IMR-90 (cell line): ENCODE results near the gene COA1. TPM values are rescaled to one million over a fixed set of nuclear protein-coding genes. Genes with fewer than 3 reads are reported as not detected.
A peak's percentile ranks its signal among the peaks of the same experiment; 100 is the strongest.

Experiments used
- ATAC-seq: fragments of 200-7000 bp; cut with Tn5 transposase; 2 replicates; pipeline ENCODE4 v1.9.1; 2020; ENCODE audit warnings: low read depth, mild to moderate bottlenecking, moderate library complexity
- BruUV-seq: library from RNA; stranded (reverse); fragments of 400-500 nt; replicated peaks from 2 replicates; lab custom pipeline; 2021; lab: Mats Ljungman, UMichigan
- CTCF ChIA-PET: fragments of 300-600 bp; formaldehyde crosslinking; extraction: SDS; loops from one replicate; lab custom pipeline; 2021; ENCODE audit warnings: antibody characterized with exemption; lab: Yijun Ruan, JAX
- POLR2A ChIA-PET: fragments of 300-600 bp; sonication (Branson Sonifier 250); formaldehyde crosslinking; loops from one replicate; lab custom pipeline; 2022; ENCODE audit warnings: antibody characterized with exemption; ENCODE audit not compliant: unreplicated experiment; lab: Charles Lee
- DNase-seq: peaks from one replicate; pipeline ENCODE4 v3.0.0; 2013
- H2AFZ ChIP-seq: replicated peaks from 2 replicates; pipeline ENCODE3; 2013; ENCODE audit warnings: low read length, mild to moderate bottlenecking; ENCODE audit not compliant: poor library complexity
- H2AK5ac ChIP-seq: 2 replicates; pipeline ENCODE4 v1.6.1; 2013; ENCODE audit warnings: low read depth, low read length, inconsistent platforms
- H2AK9ac ChIP-seq: replicated peaks from 2 replicates; pipeline ENCODE3; 2013; ENCODE audit warnings: mild to moderate bottlenecking, low read depth, low read length, moderate library complexity; ENCODE audit not compliant: poor library complexity
- H2BK120ac ChIP-seq: 2 replicates; pipeline ENCODE4 v1.6.1; 2013; ENCODE audit warnings: low read depth, low read length, inconsistent platforms
- H2BK15ac ChIP-seq: 3 replicates; pipeline ENCODE4 v1.6.1; 2013; ENCODE audit warnings: low read depth, low read length, inconsistent platforms
- H2BK20ac ChIP-seq: 2 replicates; pipeline ENCODE4 v1.6.1; 2013; ENCODE audit warnings: low read depth, mild to moderate bottlenecking, inconsistent platforms, low read length, moderate library complexity
- H2BK5ac ChIP-seq: 2 replicates; pipeline ENCODE4 v1.6.1; 2013; ENCODE audit warnings: mild to moderate bottlenecking, low read depth, low read length, inconsistent platforms; ENCODE audit not compliant: poor library complexity, severe bottlenecking
- H3K14ac ChIP-seq: replicated peaks from 2 replicates; pipeline ENCODE4 v1.6.1; 2013; ENCODE audit warnings: low read depth, low read length, inconsistent platforms
- H3K18ac ChIP-seq: 2 replicates; pipeline ENCODE4 v1.6.1; 2013; ENCODE audit warnings: low read depth, low read length, control low read depth
- H3K23ac ChIP-seq: 2 replicates; pipeline ENCODE4 v1.6.1; 2013; ENCODE audit warnings: low read depth, low read length, inconsistent platforms
- H3K27ac ChIP-seq: 2 replicates; pipeline ENCODE4 v1.5.1; 2013; ENCODE audit warnings: mild to moderate bottlenecking, control low read depth, low read length; ENCODE audit not compliant: insufficient read depth
- H3K27me3 ChIP-seq: 2 replicates; pipeline ENCODE4 v1.6.1; 2013; ENCODE audit warnings: low read length; ENCODE audit not compliant: control insufficient read depth, insufficient read depth
- H3K36me3 ChIP-seq: 2 replicates; pipeline ENCODE4 v1.6.1; 2013; ENCODE audit warnings: low read length, mixed read lengths; ENCODE audit not compliant: control insufficient read depth, insufficient read depth
- H3K4ac ChIP-seq: 2 replicates; pipeline ENCODE4 v1.6.1; 2013; ENCODE audit warnings: low read depth, low read length, inconsistent platforms
- H3K4me1 ChIP-seq: 2 replicates; pipeline ENCODE4 v1.6.1; 2013; ENCODE audit warnings: low read length, mixed read lengths; ENCODE audit not compliant: control insufficient read depth, insufficient read depth
- H3K4me2 ChIP-seq: 2 replicates; pipeline ENCODE4 v1.6.1; 2013; ENCODE audit warnings: low read depth, mild to moderate bottlenecking, control low read depth, low read length, moderate library complexity
- H3K4me3 ChIP-seq: 2 replicates; pipeline ENCODE4 v1.5.1; 2013; ENCODE audit warnings: low read depth, mild to moderate bottlenecking, control low read depth, low read length, moderate library complexity; ENCODE audit not compliant: insufficient read depth
- H3K56ac ChIP-seq: 2 replicates; pipeline ENCODE4 v1.6.1; 2013; ENCODE audit warnings: low read length, inconsistent platforms; ENCODE audit not compliant: insufficient read depth; ENCODE audit errors: extremely low read depth
- H3K79me1 ChIP-seq, 2 experiments: 2 replicates each; pipeline ENCODE4 v1.6.1; 2013; ENCODE audit warnings: low read length in 2 of 2, inconsistent platforms in 1 of 2, low read depth in 1 of 2
- H3K9ac ChIP-seq: 2 replicates; pipeline ENCODE4 v1.6.1; 2013; ENCODE audit warnings: low read depth, low read length, control low read depth
- H3K9me1 ChIP-seq: 2 replicates; pipeline ENCODE4 v1.6.1; 2013; ENCODE audit warnings: low read length, inconsistent platforms; ENCODE audit not compliant: insufficient read depth
- H3K9me3 ChIP-seq: 2 replicates; pipeline ENCODE4 v1.6.1; 2013; ENCODE audit warnings: low read length; ENCODE audit not compliant: control insufficient read depth, insufficient read depth
- H4K20me1 ChIP-seq: 2 replicates; pipeline ENCODE4 v1.6.1; 2013; ENCODE audit warnings: low read length, inconsistent platforms; ENCODE audit not compliant: insufficient read depth
- H4K5ac ChIP-seq: 2 replicates; pipeline ENCODE4 v1.6.1; 2013; ENCODE audit warnings: mild to moderate bottlenecking, low read depth, low read length, control low read depth
- H4K8ac ChIP-seq, 2 experiments: 2 replicates each; pipeline ENCODE4 v1.6.1; 2013; ENCODE audit warnings: low read depth in 2 of 2, low read length in 2 of 2, control low read depth in 1 of 2, inconsistent platforms in 1 of 2
- H4K91ac ChIP-seq: 2 replicates; pipeline ENCODE4 v1.6.1; 2013; ENCODE audit warnings: low read depth, low read length, inconsistent platforms; ENCODE audit not compliant: insufficient read depth
- BHLHE40 ChIP-seq: fragments of 150-350 bp; IDR thresholded peaks from 2 replicates; pipeline ENCODE4 v1.6.1; 2016; ENCODE audit warnings: mild to moderate bottlenecking, low read depth, low read length
- CEBPB ChIP-seq: IDR thresholded peaks from 2 replicates; pipeline ENCODE4 v1.6.1; 2012; ENCODE audit warnings: low read depth, low read length, improper control_type of control experiment
- CHD1 ChIP-seq: IDR thresholded peaks from 2 replicates; pipeline ENCODE4 v1.6.1; 2012; ENCODE audit warnings: low read depth, low read length, improper control_type of control experiment
- CTCF ChIP-seq: conservative IDR thresholded peaks from 2 replicates; pipeline ENCODE4 v1.5.1; 2012; ENCODE audit warnings: mild to moderate bottlenecking, low read depth, low read length, improper control_type of control experiment
- ELK1 ChIP-seq: fragments of 150-350 bp; IDR thresholded peaks from 2 replicates; pipeline ENCODE4 v1.6.1; 2016; ENCODE audit warnings: low read depth, mild to moderate bottlenecking, low read length, moderate library complexity, borderline replicate concordance
- FOS ChIP-seq: fragments of 150-350 bp; IDR thresholded peaks from 2 replicates; pipeline ENCODE4 v1.6.1; 2016; ENCODE audit warnings: low read depth, low read length
- MAFK ChIP-seq: IDR thresholded peaks from 2 replicates; pipeline ENCODE4 v1.6.1; 2012; ENCODE audit warnings: low read depth, low read length, improper control_type of control experiment
- MAZ ChIP-seq: IDR thresholded peaks from 2 replicates; pipeline ENCODE4 v1.6.1; 2012; ENCODE audit warnings: low read depth, mild to moderate bottlenecking, low read length, improper control_type of control experiment, moderate library complexity, borderline replicate concordance
- MXI1 ChIP-seq: IDR thresholded peaks from 2 replicates; pipeline ENCODE4 v1.6.1; 2012; ENCODE audit warnings: low read depth, mild to moderate bottlenecking, low read length, moderate library complexity, borderline replicate concordance
- NFE2L2 ChIP-seq: fragments of 150-350 bp; IDR thresholded peaks from 2 replicates; pipeline ENCODE4 v1.6.1; 2016; ENCODE audit warnings: low read depth, mild to moderate bottlenecking, low read length
- POLR2A ChIP-seq: IDR thresholded peaks from 2 replicates; pipeline ENCODE4 v1.6.1; 2012; ENCODE audit warnings: mild to moderate bottlenecking, low read depth, low read length
- RAD21 ChIP-seq: IDR thresholded peaks from 2 replicates; pipeline ENCODE4 v1.6.1; 2012; ENCODE audit warnings: low read length, improper control_type of control experiment
- RCOR1 ChIP-seq: IDR thresholded peaks from 2 replicates; pipeline ENCODE4 v1.6.1; 2012; ENCODE audit warnings: mild to moderate bottlenecking, low read length, improper control_type of control experiment; ENCODE audit not compliant: insufficient replicate concordance
- RFX5 ChIP-seq: IDR thresholded peaks from 2 replicates; pipeline ENCODE4 v1.8.0; 2012; ENCODE audit warnings: low read depth, mild to moderate bottlenecking, low read length, moderate library complexity
- SMC3 ChIP-seq: fragments of 150-350 bp; IDR thresholded peaks from 2 replicates; pipeline ENCODE4 v1.6.1; 2016; ENCODE audit warnings: low read depth, mild to moderate bottlenecking, antibody characterized with exemption, low read length, moderate library complexity
- USF2 ChIP-seq: fragments of 150-350 bp; IDR thresholded peaks from 2 replicates; pipeline ENCODE4 v1.6.1; 2017; ENCODE audit warnings: mild to moderate bottlenecking, antibody characterized with exemption, low read length, low read depth
- WGBS, 2 experiments: methylation state at CpG; one replicate each; pipeline versions ENCODE4 v1.1.5 to v1.1.7; 2013; ENCODE audit warnings: missing lambda C conversion rate in 2 of 2; ENCODE audit not compliant: insufficient read length in 1 of 2; ENCODE audit errors: extremely low coverage in 2 of 2; 5-methylcytosine and 5-hydroxymethylcytosine counted together
- dilution Hi-C: fragments of 300-500 bp; cut with HindIII; formaldehyde crosslinking; loops from one replicate; pipeline ENCODE4 v1.14.3; 2018; ENCODE audit warnings: low sequenced_read_pairs; ENCODE audit not compliant: unreplicated experiment
- in situ Hi-C: fragments of 300-500 bp; cut with MboI; formaldehyde crosslinking; loops from 3 replicates; pipeline ENCODE4 v1.14.3; 2019; ENCODE audit warnings: low sequenced_read_pairs, inconsistent platforms, mixed read lengths
- intact Hi-C: fragments of 100-400 bp; cut with micrococcal nuclease; formaldehyde crosslinking; loops from 2 replicates; pipeline ENCODE4 v1.10.0; 2022
- polyA plus RNA-seq, 3 experiments: library from polyadenylated mRNA; depleted of rRNA; stranded (reverse); fragments of >200 nt; gene quantifications; 2 replicates each; pipeline ENCODE4 v1.2.3, GENCODE V29; 2012; ENCODE audit warnings: low replicate concordance in 1 of 3
- total RNA-seq: library from RNA; depleted of rRNA; stranded (reverse); fragments of >200 nt; gene quantifications from 2 replicates; pipeline ENCODE4 v1.2.3, GENCODE V29; 2012

Gene COA1
- total and polyA plus RNA-seq, 2 of the 4 experiments (the other 2 are of a cell fraction): 34.2 to 59.5 TPM

GRCh38 chr7:43624156-43624555, 105.2 kb downstream of the COA1 start:
- no TSS peak for BruUV-seq
- H3K23ac ChIP-seq: no peak overlapping the region
- in situ Hi-C loops: no loop called here
- no peak overlapping the region for H3K4ac ChIP-seq
- H4K91ac ChIP-seq: no peak overlapping the region
- no peak overlapping the region for H2BK15ac ChIP-seq
- peaks cover 34% of the 10 kb centered on the region for H3K36me3 ChIP-seq
- H3K9me3 ChIP-seq: no peaks in the 10 kb centered on the region
- no peak overlapping the region for H3K4me3 ChIP-seq
- ChIA-PET POLR2A (no interaction called here), CTCF (no interaction called here)
- DNase-seq: no peak
- WGBS, 2 experiments: 90% methylated on average over 1 of the region's 2 CpGs; no CpG with 5 or more reads in 1 of the 2 experiments
- dilution Hi-C loops: no loop called here
- no peak overlapping the region for H2AK5ac ChIP-seq
- H4K20me1 ChIP-seq: peaks cover 13% of the 10 kb centered on the region; the same call in 1 of the 2 replicates
- H3K4me2 ChIP-seq: no peak overlapping the region
- no peak for TF ChIP-seq RAD21
- no peak for TF ChIP-seq POLR2A
- no peak for TF ChIP-seq ELK1
- TF ChIP-seq CTCF: no peak
- no peak for TF ChIP-seq NFE2L2
- no peak for TF ChIP-seq USF2
- no peak for TF ChIP-seq MAZ
- no peak for TF ChIP-seq SMC3
- no peak for TF ChIP-seq CHD1
- TF ChIP-seq RFX5: no peak
- TF ChIP-seq MXI1: no peak
- no peak for TF ChIP-seq MAFK
- TF ChIP-seq CEBPB: no peak
- no peak for TF ChIP-seq FOS
- no peak for TF ChIP-seq RCOR1
- no peak for TF ChIP-seq BHLHE40
- no peak overlapping the region for H3K27ac ChIP-seq
- peaks cover 20 to 63% of the 10 kb centered on the region in 2 experiments for H3K79me1 ChIP-seq
- H3K18ac ChIP-seq: no peak overlapping the region
- peaks cover 7% of the 10 kb centered on the region for H3K4me1 ChIP-seq
- no peak for ATAC-seq
- no peak overlapping the region for H2BK20ac ChIP-seq
- H2AFZ ChIP-seq: no peak overlapping the region
- H2BK5ac ChIP-seq: no peak overlapping the region
- no peak overlapping the region for H3K9ac ChIP-seq
- H3K56ac ChIP-seq: no peak overlapping the region
- H4K8ac ChIP-seq: peak overlapping the region in 1 of 2 experiments; percentile 53; a peak in 1 of 4 replicates
- H2BK120ac ChIP-seq: no peak overlapping the region; the same call in 1 of the 2 replicates
- H2AK9ac ChIP-seq: no peak overlapping the region
- peaks cover 7% of the 10 kb centered on the region for H3K9me1 ChIP-seq
- H4K5ac ChIP-seq: no peak overlapping the region
- no peak overlapping the region for H3K14ac ChIP-seq
- H3K27me3 ChIP-seq: no peaks in the 10 kb centered on the region
- intact Hi-C loops: no loop called here
